SK-N-DZ (cell line): ENCODE data around the gene MPZL1. TPM values are rescaled to one million over a fixed set of nuclear protein-coding genes. Genes with fewer than 3 reads are reported as not detected.

Experiments used
- DNase-seq: peaks from one replicate; pipeline ENCODE4 v3.0.0-alpha.2; 2015; ENCODE audit warnings: low spot score
- polyA plus RNA-seq, 2 experiments: library from polyadenylated mRNA; depleted of rRNA; stranded (reverse); fragments of >200 nt; gene quantifications; 2 replicates each; pipeline ENCODE4 v1.2.3, GENCODE V29; 2014

The MPZL1 gene
- 85.4 and 92.6 TPM in 2 replicates for polyA plus RNA-seq (2014; cell fraction: cytosol; rRNA removed)
- polyA plus RNA-seq (2014; cell fraction: nucleus; rRNA removed): 39.3 and 41.9 TPM in 2 replicates

DNA sequence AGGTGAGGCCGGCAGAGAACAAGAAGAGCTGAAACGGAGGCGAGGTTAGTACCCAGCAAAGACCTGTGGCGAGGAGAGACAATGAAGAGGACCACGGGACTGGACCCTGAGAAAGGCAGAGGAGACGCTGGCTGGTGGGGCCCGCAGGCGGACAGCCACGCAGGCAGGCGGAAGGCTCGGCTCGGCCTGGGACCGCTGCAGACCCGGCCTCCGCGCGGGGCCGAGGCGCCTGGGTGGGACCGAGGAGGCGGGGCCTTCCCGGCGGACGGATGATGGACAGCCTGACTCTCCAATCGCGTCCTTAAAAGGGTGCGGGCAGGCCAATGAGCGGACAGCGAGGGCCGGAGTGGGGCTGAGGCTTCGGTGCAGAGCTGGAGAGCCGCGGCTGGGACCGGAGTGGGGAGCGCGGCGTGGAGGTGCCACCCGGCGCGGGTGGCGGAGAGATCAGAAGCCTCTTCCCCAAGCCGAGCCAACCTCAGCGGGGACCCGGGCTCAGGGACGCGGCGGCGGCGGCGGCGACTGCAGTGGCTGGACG lies at the start of gene MPZL1:
Gene MPZL1 (plus strand): TSS at position 366 of the 535 bp plus-strand sequence. CDS start 170 bp downstream, outside the sequence.
- DNase-seq: peak; percentile 91

DNA sequence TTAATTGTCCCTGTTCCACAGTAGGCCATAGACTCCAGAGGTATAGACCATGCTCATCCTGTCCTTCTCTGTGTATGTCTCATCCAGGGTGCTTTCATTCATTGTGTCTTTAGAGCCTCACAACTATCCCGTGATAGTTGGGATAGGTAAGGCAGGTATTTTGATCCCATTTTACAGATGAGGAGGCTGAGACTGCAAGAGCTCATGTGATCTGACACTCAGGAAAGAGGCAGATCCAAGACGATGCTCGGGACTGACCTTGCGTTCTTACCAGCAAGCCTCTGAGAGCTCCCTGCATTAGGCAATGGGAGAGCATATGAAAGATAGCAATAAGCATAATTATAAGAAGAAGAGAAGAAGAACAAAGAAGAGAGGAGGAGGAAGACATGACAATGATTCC lies 49.0 kb upstream of the MPZL1 start:
- no peak for DNase-seq

DNA sequence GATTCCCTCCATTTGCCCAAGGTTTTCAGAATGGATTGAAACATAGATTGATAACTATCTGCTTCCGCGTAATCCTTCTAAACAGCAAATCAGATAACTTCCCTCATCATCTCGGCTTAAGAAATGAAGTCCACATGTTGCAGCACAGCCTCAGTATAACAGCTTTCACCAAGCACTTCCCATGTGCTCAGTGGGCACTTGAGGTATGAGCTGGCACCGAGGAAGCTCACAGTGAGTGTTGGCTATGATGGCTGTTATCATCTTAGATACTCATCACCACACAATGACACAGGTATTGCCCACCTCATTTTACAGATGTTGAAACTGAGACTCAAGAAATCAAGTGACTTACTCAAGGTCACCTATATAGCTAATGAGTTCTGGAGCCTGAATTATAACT lies 48.5 kb upstream of the MPZL1 start:
- DNase-seq: no peak

DNA sequence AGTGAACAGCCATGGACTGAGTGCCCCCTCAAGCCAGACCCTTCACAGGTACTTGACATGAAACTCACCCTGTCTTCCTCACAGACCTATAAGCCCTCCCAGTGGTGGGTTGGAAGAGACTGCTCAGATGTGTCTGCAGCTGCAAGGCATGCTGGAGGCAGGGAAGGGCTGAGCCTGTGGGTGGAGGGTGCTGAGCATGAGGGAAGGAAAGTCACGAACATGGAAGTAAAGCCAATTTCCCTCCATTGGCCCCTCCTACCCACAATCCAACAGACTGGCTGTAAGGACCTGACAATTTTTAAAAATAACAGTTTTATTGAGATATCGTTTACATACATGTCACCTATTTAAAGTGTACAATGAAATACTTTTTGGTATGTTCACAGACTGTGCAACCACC lies 47.6 kb upstream of the MPZL1 start:
- no peak for DNase-seq

DNA sequence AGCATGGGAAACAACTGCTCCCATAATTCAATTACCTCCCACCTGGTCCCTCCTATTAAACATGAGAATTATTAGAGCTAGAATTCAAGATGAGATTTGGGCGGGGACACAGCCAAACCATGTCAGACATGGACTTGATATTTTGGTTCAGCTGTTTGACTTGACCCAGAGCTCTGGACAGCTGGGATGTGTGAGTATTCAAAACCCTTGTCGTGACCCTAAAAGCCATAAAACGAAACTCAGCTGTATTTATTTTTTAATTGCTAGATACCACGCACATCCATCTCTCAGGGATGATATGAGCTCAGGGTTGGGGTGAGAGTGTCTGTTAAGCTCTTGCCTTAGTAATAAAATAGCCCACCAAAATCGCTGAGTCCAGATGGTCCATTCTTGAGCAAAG lies 46.3 kb upstream of the MPZL1 start:
- DNase-seq: no peak

DNA sequence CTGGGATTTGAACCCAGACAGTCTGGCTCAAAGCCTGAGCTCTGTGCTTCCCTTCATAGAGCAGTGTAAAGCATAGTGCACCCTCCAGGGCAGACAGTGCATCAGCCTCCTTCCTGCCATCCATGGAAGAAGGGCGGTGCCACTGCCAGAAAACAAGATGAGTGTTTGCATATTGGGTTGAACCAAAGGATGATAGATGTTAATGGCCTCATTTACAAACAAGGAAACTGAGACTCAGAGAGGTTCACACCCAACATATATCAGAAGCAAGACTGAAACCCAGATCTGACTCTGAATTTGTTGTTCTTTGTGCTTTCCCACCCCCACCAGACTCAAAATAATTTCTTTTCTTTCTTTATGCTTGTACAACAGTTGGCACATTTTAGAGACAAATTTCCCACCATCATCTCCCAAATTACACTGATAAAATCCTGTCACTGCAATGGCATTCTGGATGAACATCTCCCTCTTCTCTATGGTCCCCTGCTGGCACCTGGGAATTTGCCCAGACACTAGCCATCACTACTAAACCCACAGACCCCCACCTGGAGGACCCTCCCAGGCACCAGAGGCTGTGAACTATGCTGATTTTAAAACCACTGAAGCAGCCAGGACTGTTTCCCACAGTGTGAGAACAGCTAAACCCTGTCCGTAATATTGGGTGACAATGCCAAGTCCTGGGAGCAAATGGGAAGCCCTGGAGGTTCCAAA lies 45.4 kb upstream of the MPZL1 start:
- DNase-seq: no peak

DNA sequence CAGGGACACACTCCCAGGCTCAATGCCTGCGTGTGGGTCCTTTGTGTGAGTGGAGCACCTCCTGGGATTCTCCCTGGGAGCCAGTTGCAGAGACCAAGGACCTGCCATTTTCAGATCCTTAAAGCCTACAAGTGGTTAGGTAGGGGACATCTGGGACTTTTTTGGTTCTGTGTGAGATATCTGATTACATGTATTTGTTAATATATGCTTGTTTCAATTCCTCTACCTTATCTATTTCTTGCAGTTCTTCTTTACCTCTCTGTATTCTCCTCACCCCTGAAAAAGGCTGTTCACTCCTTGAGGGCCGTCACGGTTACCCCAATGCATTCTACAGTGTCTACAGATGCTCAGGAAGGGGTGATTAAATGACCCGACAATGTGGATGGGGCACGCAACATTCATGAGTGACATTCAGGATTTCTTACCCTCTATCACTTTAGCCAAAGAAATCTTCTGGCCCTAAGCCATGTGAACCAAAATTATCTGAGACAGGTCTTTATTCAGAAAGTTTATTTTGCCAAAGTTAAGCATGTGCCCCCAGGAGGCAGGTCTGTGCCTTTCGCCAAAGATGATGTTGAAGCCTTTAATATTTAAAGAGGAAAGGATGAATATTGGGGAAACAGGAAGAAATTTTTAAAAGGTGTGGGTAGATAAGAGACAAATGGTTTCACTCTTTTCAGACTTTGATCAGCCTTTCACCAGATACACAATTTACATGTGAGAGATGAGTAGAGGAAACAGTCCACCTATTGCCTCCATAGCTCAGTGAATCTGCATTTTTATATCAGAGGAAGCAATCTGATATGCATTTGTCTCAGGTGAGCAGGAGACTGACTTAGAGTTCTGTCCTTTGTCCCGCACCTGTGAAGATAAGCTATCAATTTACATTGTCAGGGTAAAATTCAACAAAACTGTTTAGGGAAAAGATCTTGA lies 44.6 kb upstream of the MPZL1 start:
- no peak for DNase-seq

DNA sequence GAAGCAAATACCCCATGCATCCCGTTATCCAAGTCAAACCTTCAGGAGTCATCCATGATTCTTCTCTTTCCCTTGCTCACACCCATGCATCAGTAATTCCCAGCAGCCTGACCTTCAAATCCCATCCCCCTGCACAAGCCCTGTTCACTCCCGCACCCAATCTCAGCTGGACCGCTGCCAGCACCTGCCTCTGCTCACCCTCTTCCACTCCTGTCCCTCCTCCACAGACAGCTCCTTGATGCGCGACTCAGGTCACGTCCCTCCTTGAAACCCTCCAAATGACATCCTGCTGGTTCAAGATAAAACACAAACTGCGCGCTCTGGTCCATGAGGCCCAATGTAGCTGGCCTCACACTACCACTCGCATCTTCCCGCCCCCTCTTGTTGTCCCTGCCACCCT lies 43.4 kb upstream of the MPZL1 start:
- DNase-seq: no peak

DNA sequence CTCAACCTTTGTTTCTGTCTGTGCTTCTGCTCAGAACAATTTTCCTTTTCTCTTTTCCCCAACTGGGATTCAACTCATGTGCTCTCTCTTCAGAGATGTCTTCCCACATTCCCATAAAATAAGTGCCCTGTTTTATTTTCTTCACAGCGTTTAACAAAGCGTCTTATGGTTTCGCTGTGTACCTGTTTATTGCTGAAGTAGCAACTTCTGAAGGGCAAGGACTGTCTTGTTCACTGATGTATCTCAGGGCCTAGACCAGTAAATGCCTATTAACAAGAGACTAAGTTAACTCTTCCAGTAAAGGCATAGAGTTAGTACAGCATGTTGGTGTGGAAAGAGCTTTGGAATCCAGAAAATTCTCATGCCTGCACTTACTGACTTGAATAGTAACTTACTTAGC lies 42.9 kb upstream of the MPZL1 start:
- no peak for DNase-seq

DNA sequence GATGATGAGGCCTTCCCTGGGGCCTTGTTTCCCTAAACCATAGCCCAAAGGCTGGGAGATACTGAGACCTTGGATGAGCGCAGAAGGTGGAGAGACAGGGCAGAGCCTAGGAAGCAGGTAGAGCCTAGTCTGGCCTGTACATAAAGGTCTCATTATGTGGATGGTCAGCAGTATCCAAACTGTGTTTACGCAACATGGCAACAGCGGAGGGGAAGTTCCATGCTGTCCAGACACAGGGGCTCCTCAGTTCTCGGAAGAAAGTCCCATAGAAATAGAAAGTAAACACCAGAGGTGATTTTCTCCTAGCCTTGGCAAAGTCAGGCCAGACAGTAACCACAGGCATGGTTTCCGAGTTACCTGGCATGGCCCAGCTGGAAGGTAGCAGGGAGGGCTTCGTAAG lies 42.1 kb upstream of the MPZL1 start:
- DNase-seq: no peak

DNA sequence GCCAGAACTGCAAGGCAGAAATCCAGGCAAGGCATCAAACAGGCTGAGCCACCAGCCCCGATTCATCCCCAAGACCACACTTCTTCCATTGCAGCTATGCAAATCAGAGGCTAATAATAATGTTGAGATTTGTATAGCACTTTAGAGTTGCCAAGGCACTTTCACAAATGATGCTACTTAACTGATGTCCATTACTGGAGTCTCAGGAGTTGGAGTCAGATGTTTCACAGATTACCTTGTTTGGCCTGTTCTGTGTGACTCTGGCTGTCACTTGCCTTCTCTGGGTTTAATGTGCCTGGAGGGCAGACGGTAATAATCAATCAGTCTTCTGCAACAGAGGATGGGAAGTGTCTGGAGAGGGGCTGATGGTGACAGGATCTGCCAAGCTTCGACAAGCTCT lies 40.8 kb upstream of the MPZL1 start:
- DNase-seq: no peak

DNA sequence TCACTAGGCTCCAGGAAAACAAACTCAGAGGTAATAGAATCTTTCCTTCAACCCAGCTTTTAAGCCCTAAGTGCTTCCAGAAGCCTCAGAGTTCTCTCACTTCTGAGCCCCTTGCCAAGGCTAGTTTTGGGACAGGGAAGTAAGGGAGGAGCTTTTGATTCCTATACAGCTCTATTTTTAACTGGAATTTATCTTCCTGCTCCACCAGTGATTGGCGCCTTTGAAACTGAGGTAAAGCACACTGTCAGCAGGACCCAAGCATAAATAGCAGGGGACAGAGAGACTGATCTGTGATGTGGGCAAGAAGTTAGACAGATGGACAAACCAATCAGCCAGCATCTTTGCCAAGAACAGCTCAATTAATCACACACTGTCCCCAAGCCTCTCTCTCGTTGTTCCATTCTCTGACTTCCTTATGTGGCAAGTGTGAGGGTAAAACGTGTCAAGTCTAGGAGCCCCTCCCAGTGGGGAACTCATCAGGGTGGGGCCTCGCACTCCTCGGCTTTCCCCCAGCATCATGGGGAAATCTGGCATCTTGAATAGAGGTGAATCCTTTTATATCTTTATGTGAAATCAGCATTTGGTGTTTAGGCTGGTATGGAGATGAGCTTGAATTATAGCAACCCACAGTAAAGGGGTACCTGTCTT lies 40.2 kb upstream of the MPZL1 start:
- DNase-seq: no peak

DNA sequence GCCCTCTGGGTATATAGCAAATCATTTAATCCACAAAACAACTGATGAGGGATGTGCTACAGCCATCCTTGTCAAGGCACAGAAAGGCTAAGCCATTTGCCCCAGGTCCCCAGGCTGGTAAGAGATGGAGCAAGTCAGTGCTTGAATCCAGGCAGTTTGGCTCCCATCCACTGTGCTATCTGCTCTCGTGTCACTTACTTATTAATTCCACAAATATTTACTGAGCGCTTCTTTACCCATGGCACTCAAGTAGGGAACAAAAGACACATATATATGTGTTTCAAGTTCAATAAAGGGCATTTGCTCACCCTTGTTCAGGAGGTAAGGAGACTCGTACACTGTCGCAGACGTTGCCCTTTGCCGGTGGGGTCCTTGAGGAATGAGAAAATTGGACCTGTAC lies 38.6 kb upstream of the MPZL1 start:
- DNase-seq: no peak

DNA sequence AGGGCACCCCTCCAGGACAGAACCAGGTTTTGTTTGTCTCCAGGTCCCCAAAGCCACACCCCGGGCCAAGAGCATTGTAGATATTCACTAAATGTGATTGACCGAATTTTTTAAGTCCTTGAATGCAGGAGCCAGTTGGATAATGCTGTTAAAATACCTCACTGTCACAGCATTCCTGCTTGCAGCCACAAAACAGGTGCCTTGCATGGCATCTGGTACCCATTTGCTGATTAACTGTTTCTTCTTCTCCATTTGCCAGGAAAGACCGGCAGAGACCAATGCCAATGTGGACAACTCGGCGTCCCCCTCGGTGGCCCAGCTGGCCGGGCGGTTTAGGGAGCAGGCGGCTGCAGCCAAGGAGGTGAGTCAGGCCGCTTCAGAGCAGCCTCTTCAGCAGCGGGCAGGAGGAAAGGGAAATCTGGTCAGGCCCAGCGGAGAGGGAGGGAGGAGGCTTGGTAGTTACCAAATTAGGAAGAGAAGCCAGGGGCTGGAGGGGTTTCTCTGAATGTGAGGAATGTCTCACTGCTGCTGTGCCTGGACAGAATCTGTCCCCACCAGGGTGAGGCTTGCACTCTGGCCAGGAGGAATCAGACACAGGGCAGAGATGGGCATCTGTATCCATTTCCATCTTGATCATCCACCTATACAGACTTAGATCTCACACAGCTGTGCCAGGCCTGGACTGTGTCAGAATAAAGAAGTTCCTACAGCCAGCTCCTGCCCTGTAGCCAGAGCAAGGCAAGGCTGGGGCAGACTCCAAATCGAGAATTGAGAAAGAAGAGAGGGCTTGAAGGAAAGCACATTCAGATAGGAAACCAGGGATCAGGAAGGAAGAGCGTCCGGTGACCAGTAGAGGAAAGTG lies 37.9 kb upstream of the MPZL1 start:
- DNase-seq: no peak

DNA sequence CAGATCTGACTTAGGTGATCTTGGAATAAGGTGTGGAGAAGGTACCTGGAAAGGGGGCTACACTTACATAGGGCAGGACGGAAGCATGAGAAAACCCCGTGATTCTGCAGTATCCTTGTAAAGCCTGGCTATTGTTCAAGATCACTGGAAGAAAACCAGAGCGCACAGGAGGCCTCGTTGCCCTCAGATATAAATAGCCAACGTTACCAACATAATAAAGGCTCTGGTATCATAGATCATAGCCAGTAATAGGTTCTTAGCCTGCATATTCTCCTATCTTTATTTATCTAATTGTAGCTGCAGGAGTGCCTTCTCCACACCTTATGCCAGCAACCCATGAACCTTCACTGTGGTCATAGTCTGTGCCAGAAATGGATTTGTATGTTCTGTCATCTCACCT lies 35.9 kb upstream of the MPZL1 start:
- no peak for DNase-seq

DNA sequence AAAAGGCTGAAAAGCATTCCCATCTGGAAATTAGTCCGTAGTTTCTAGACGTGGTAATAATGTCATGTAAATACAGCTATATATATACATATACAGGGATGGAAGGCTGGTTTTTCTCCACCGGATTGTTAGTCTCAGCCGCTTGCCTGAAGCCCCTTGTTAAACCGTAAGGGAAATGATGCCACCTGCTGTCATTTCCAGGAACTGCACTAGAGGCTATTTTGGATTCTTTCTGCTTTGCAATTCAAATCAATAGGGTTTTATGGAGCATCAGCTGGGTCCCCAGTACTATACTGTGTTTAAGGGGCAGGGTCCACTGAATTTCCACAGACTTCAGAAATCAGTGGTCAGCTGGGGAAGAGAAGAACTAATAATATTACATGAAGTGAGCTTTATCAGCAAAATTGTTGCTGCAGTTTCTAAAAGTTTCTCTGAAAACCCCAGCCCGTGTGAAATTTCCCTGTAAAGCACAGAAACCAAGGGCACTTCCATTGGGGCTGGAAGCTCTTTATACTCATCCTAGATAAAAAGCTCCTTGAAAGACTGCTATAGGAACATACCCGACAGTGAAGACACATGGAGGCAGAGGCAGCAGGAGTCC lies 33.8 kb upstream of the MPZL1 start:
- peak; percentile 80 for DNase-seq

DNA sequence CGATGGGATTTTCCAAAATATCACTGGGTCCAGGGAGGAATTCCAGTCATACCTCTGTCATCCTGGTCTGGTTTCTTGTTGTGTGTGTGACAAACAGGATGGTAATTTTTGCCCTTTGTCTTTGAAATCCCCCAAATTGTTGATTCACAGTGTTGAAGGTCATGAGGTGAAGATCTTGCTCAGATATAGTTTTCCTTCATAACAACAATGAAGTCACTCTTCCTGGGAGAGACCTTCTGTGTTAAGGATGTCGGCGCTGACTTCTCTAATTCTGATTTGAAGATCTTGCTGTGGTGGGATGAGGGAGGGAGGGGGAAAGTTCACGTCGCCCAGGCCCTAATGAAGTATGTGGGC lies 32.2 kb upstream of the MPZL1 start:
- DNase-seq: no peak

DNA sequence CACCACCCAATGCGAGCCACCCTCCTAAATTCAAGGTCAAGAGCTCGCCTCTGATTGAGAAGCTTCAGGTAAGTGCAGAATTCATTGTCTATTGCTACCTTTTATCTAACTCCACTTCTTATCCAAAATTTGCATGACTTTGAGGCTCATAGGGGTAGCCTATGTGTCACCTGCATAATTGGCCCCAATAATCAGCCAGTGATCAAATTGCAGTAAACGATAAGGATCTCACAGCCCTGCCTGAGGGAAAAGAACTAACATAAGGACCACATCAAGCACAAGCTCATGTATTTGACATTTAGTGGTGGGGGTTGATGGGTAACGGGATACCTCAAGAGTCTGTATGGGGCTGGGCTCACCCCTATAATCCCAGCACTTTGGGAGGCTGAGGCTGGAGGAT lies 31.7 kb upstream of the MPZL1 start:
- no peak for DNase-seq

DNA sequence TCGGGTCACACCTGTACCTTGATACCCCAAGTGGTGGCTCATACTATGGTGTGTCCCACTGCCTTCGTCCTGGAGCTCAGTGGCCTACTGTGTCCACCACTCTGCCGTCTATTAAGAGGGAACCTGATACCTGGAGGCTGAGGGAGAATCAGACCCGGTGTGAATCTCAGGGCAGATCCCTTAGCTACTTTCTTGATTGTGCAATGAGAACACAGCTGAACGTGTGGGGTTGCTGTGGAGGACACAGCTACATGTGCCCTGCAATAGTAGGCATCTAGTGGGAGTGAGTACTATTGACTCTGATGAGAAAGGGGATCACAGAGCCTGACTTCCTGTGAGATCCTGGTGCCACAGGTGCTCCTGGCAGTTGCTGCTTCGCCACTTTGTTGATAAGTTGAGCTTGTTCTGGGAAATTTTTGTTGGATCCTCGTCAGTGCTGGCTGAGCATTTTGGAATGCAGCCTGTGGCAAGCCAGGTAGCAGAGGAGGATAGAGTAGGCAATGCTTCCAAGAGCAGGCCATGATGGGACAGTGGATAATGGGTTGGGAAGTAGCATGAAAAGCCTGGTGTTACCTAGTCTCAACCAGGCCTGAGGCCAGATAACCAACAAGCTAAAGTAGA lies 28.2 kb upstream of the MPZL1 start:
- no peak for DNase-seq

DNA sequence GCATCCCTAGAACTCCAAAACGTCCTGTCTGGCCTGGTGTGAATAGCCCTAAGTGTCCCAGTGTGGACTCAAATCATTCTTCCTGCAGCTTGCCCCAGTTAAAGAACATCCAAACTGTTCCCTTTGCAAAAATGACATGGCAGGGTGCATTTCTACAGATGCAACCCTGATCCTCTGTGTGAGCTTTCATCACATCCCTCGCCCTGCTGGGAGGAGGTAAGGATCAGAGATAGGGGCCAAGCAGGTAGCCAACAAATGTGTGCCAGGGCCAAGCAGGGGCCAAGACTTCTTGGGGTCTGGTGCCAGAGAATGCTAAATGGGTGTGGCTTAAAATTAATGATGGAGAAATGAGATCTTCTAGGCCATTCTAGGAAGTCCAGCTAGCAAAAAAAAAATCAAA lies 27.1 kb upstream of the MPZL1 start:
- DNase-seq: no peak
